ENCODE measurements around the gene SLC4A4. TPM values are rescaled to one million over a fixed set of nuclear protein-coding genes. Genes with fewer than 3 reads are reported as not detected.

Gene SLC4A4
- 10 to 100 TPM in 3 of 4 donors, 1 to 10 TPM in 1; 6.6 to 26.8 (median 25.3) TPM for total RNA-seq

- Histone ChIP-seq H3K27me3 (no peaks in the 10 kb centered on the region), H3K27ac (no peak within 1 kb of the TSS), H3K4me3 (no peak within 1 kb of the TSS), H3K9me3 (no peaks in the 10 kb centered on the region), H3K4me1 (no peaks in the 10 kb centered on the region), H3K36me3 (no peaks in the 10 kb centered on the region)
- DNase-seq, result no peak
- TF ChIP-seq POLR2A (IDR thresholded peaks at IDR 0.05), result no peak
- no peak for TF ChIP-seq CTCF (IDR thresholded peaks at IDR 0.05)
Measured at GRCh38 chr4:71338846-71339593, at the start of gene SLC4A4. TSS of gene SLC4A4 (plus strand) at chr4:71339020.

DNA sequence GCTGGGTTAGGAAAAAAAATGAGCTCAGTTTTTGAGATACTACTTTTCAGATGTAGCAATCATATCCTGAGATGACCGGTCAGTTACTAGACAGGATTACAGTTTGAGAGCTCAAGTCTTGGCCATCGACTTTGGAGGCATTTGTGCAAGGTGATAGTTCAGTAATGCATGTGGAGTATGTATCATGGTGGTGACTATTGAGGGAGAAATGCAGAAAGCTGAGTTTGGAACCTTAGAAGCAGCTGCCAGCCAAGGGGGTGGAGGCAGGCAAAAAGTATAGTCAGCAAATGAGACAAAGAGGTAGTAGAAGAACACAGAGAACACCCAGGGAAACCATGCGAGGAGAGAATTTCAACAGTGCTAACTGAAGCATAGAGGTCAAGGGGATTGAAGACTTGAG lies 48.7 kb upstream of the SLC4A4 start:
- H3K4me3 ChIP-seq, result no peak overlapping the region
- DNase-seq, result no peak

DNA sequence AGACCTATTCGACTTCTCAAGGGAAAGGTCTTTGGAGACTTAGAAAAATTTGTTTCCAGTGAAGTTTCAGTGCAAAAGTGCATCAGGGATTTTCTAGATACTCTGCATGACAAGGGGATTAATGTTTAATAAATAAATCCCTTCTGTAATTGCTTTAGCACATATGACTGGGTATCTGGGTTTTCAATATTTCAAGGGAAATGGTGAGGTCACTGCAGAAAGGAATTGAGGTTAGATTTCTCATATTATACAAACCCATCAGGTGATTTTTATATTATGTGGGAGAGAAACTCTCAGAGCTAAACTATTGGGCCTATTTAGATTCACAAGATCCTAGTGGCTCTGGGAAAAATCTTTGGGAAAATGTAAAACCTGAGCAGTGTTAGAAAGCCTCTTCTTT lies 48.3 kb upstream of the SLC4A4 start:
- Histone ChIP-seq H3K27ac (no peak overlapping the region), H3K36me3 (no peaks in the 10 kb centered on the region), H3K9me3 (no peaks in the 10 kb centered on the region), H3K4me3 (no peak overlapping the region), H3K4me1 (no peaks in the 10 kb centered on the region), H3K27me3 (no peaks in the 10 kb centered on the region)
- no peak for DNase-seq
- TF ChIP-seq CTCF (IDR thresholded peaks at IDR 0.05) (no peak), POLR2A (IDR thresholded peaks at IDR 0.05) (no peak)

More for the DNA sequence above, 48.7 kb upstream of the SLC4A4 start:
- Histone ChIP-seq H3K36me3 (no peaks in the 10 kb centered on the region), H3K27ac (no peak overlapping the region), H3K4me1 (no peaks in the 10 kb centered on the region), H3K27me3 (no peaks in the 10 kb centered on the region), H3K9me3 (no peaks in the 10 kb centered on the region)
- TF ChIP-seq POLR2A (IDR thresholded peaks at IDR 0.05) (no peak), CTCF (IDR thresholded peaks at IDR 0.05) (no peak)

DNA sequence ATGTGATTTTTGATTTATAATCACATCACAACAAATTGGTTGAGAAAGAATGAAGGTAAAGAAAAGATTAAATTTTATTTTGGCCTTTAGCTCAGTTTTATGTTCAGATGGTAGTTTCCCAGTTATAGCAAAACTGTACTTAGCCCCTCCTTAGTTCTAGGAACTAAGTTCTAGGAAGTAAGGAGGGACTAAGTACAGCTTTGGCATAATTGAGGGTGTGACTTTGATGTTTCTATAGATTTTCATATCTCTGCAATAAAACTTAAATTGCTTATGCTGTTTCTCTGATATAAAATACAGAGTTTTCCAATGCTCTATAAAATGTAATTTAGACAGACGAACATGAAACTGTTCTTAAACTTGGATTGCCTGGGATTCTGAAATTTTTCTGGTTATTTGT lies 46.6 kb upstream of the SLC4A4 start:
- Histone ChIP-seq H3K36me3 (no peaks in the 10 kb centered on the region), H3K27ac (no peak overlapping the region), H3K9me3 (no peaks in the 10 kb centered on the region), H3K4me1 (no peaks in the 10 kb centered on the region), H3K4me3 (no peak overlapping the region), H3K27me3 (no peaks in the 10 kb centered on the region)
- no peak for DNase-seq
- TF ChIP-seq CTCF (IDR thresholded peaks at IDR 0.05) (no peak), POLR2A (IDR thresholded peaks at IDR 0.05) (no peak)

- Histone ChIP-seq H3K4me3 (no peak overlapping the region), H3K9me3 (no peaks in the 10 kb centered on the region), H3K27me3 (no peaks in the 10 kb centered on the region), H3K4me1 (no peaks in the 10 kb centered on the region), H3K36me3 (no peaks in the 10 kb centered on the region), H3K27ac (no peak overlapping the region)
- TF ChIP-seq POLR2A (IDR thresholded peaks at IDR 0.05), result no peak
- TF ChIP-seq CTCF (IDR thresholded peaks at IDR 0.05), result no peak
- DNase-seq, result no peak
Measured at GRCh38 chr4:71293705-71294104, 45.1 kb upstream of the SLC4A4 start.

Data from Peyer's patch (tissue), 4 donors.